Uterus (tissue), 4 donors: ENCODE results near the gene NXPH1. TPM values are rescaled to one million over a fixed set of nuclear protein-coding genes. Genes with fewer than 3 reads are reported as not detected.

ENCODE experiments used
- DNase-seq, 2 donors: peaks; one replicate each; pipeline ENCODE4 v3.0.0-alpha.2; 2019 to 2020
- H3K27ac ChIP-seq, 2 donors: fragments of 200-600 bp; sonication (generic); 1 replicate in 1 of 2; 2 replicates in 1 of 2; pipeline ENCODE4 v1.5.1; 2016 to 2018
- H3K27me3 ChIP-seq, 2 donors: fragments of 200-600 bp; sonication (generic); one replicate each; pipeline ENCODE4 v1.5.1; 2018 to 2019; ENCODE audit warnings: control low read depth in 1 of 2
- H3K36me3 ChIP-seq, 2 donors: fragments of 200-600 bp; sonication (generic); one replicate each; pipeline ENCODE4 v1.5.1; 2019; ENCODE audit warnings: control low read depth in 1 of 2
- H3K4me1 ChIP-seq, 2 donors: fragments of 200-600 bp; sonication (generic); one replicate each; pipeline ENCODE4 v1.5.1; 2018 to 2019; ENCODE audit warnings: control low read depth in 1 of 2
- H3K4me3 ChIP-seq, 2 donors: fragments of 200-600 bp; sonication (generic); 1 replicate in 1 of 2; 2 replicates in 1 of 2; pipeline ENCODE4 v1.5.1; 2018 to 2019; ENCODE audit warnings: mild to moderate bottlenecking in 1 of 2
- H3K9me3 ChIP-seq, 2 donors: fragments of 200-600 bp; sonication (generic); one replicate each; pipeline ENCODE4 v1.5.1; 2019; ENCODE audit warnings: control low read depth in 1 of 2
- POLR2A ChIP-seq, 2 donors: fragments of 450-650 bp; IDR thresholded peaks; one replicate each; pipeline ENCODE4 v1.6.1; 2016; ENCODE audit warnings: antibody characterized with exemption in 2 of 2, mild to moderate bottlenecking in 1 of 2, moderate library complexity in 1 of 2
- intact Hi-C: fragments of 100-400 bp; cut with DNase I; formaldehyde crosslinking; loops from one replicate; pipeline ENCODE4 v1.15.1; 2023; ENCODE audit warnings: low total_unique reads
- total RNA-seq, 4 donors: library from RNA; depleted of rRNA in 3 of 4; stranded (reverse); fragments of >200 nt in 3 of 4; gene quantifications; one replicate each; pipeline versions ENCODE4 v1.1.0 to v1.2.4, GENCODE V29; 2014 to 2023
- TF ChIP-seq, protein P1 (sequence below), 4 experiments: fragments of 200-600 bp in 2 of 4; fragments of 450-650 bp in 2 of 4; sonication (generic) in 2 of 4; IDR thresholded peaks; one replicate each; pipeline ENCODE4 v1.5.1; 2016 to 2019; ENCODE audit warnings: antibody characterized with exemption in 4 of 4, mild to moderate bottlenecking in 2 of 4, moderate library complexity in 1 of 4
- donor health status: DM: yes; HTN: yes; CAD: no.

NXPH1 gene
- total RNA-seq, 4 donors from 2014 or later, result 0.28 TPM; not detected in 3

GRCh38 chr7:8618441-8619070 is 185.1 kb downstream of the NXPH1 start:
- TF ChIP-seq, protein P1, sequence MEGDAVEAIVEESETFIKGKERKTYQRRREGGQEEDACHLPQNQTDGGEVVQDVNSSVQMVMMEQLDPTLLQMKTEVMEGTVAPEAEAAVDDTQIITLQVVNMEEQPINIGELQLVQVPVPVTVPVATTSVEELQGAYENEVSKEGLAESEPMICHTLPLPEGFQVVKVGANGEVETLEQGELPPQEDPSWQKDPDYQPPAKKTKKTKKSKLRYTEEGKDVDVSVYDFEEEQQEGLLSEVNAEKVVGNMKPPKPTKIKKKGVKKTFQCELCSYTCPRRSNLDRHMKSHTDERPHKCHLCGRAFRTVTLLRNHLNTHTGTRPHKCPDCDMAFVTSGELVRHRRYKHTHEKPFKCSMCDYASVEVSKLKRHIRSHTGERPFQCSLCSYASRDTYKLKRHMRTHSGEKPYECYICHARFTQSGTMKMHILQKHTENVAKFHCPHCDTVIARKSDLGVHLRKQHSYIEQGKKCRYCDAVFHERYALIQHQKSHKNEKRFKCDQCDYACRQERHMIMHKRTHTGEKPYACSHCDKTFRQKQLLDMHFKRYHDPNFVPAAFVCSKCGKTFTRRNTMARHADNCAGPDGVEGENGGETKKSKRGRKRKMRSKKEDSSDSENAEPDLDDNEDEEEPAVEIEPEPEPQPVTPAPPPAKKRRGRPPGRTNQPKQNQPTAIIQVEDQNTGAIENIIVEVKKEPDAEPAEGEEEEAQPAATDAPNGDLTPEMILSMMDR (IDR thresholded peaks at IDR 0.05), result no peak
- TF ChIP-seq POLR2A (IDR thresholded peaks at IDR 0.05), result no peak
- intact Hi-C loops, result no loop called here
- no peaks in the 10 kb centered on the region for H3K36me3 ChIP-seq
- no peak for DNase-seq
- no peak overlapping the region for H3K27ac ChIP-seq
- no peak overlapping the region for H3K4me3 ChIP-seq
- no peaks in the 10 kb centered on the region for H3K4me1 ChIP-seq
- H3K27me3 ChIP-seq, result no peaks in the 10 kb centered on the region
- no peaks in the 10 kb centered on the region for H3K9me3 ChIP-seq

DNA sequence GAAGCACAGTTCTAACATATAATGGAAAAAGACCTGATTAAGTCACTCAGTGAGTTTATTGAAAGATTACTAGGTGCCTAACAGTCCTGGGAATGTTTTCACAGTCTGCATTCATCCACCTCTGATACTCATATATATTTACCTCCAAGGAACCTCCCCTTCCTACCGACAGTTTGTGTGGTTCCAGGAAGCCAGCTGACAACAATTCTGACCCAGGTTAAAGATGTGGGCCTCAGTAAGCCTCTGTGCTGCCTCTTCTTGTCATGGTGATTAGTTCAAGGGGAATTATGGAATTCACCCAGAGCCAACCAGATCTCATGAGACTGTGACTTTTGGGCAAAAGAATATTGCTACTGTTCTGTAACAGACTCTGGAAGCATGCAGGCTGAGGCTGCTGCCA is 186.8 kb downstream of the NXPH1 start:
- TF ChIP-seq, protein P1 (IDR thresholded peaks at IDR 0.05), result no peak
- no peak for TF ChIP-seq POLR2A (IDR thresholded peaks at IDR 0.05)
- no peak for DNase-seq
- H3K4me1 ChIP-seq, result no peaks in the 10 kb centered on the region
- H3K27me3 ChIP-seq, result no peaks in the 10 kb centered on the region
- H3K27ac ChIP-seq, result no peak overlapping the region
- no peaks in the 10 kb centered on the region for H3K9me3 ChIP-seq
- no peak overlapping the region for H3K4me3 ChIP-seq
- H3K36me3 ChIP-seq, result no peaks in the 10 kb centered on the region
- intact Hi-C loops, result no loop called here

DNA sequence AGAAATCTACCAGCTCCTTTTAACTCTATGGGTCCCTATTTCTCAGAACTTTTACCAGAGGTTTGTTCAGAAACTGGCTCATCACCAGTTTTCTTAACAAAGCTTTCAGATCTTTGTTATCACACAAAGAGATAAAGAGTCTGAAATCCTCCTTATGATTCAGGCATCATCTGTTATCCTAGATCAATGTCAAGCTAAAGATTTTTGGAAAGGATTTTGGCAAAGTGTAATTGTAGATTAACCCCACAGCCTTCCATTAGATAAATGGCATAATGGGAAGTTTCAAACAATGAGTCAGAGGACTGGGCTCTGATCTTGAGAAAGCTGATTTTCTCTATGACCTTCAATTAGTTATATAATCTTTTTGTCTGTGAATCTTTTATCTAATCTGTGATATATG is 192.2 kb downstream of the NXPH1 start:
- no peak for DNase-seq
- Histone ChIP-seq H3K27ac (no peak overlapping the region), H3K4me3 (no peak overlapping the region), H3K4me1 (no peaks in the 10 kb centered on the region), H3K9me3 (no peaks in the 10 kb centered on the region), H3K27me3 (no peaks in the 10 kb centered on the region), H3K36me3 (no peaks in the 10 kb centered on the region)
- TF ChIP-seq, protein P1 (IDR thresholded peaks at IDR 0.05), result no peak
- no peak for TF ChIP-seq POLR2A (IDR thresholded peaks at IDR 0.05)
- intact Hi-C loops, result no loop called here

GRCh38 chr7:8627325-8627724 is 193.9 kb downstream of the NXPH1 start:
- TF ChIP-seq, protein P1 (IDR thresholded peaks at IDR 0.05), result no peak
- TF ChIP-seq POLR2A (IDR thresholded peaks at IDR 0.05), result no peak
- no peaks in the 10 kb centered on the region for H3K9me3 ChIP-seq
- DNase-seq, result no peak
- no peaks in the 10 kb centered on the region for H3K27me3 ChIP-seq
- H3K27ac ChIP-seq, result no peak overlapping the region
- no peaks in the 10 kb centered on the region for H3K36me3 ChIP-seq
- H3K4me1 ChIP-seq, result no peaks in the 10 kb centered on the region
- intact Hi-C loops, result no loop called here
- H3K4me3 ChIP-seq, result no peak overlapping the region

DNA sequence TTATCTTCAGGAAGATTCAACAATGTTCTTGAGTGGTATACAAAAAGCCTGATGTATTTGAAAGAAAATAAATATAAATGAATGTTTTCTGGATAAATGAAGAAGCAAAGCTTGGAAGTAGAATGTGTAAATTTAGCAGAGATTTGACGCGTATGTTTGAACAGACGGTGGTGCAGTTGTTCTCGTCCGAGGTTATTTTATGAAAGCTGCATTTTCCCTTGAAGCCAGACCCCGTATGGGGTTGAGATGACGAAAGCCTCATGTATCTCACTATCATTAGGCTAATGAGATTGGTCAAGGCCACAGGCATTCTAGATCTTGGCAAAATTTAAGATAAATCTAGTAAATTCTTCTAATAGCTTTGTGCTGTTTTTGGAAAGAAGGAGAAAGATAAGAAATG is 195.2 kb downstream of the NXPH1 start:
- no peaks in the 10 kb centered on the region for H3K4me1 ChIP-seq
- intact Hi-C loops, result no loop called here
- TF ChIP-seq POLR2A (IDR thresholded peaks at IDR 0.05), result no peak
- TF ChIP-seq, protein P1 (IDR thresholded peaks at IDR 0.05), result no peak
- no peak overlapping the region for H3K4me3 ChIP-seq
- no peaks in the 10 kb centered on the region for H3K36me3 ChIP-seq
- H3K27me3 ChIP-seq, result no peaks in the 10 kb centered on the region
- no peaks in the 10 kb centered on the region for H3K9me3 ChIP-seq
- no peak overlapping the region for H3K27ac ChIP-seq
- DNase-seq, result no peak
